Measurements from ENCODE around the gene ZFP92.
A peak's percentile ranks its signal among the peaks of the same experiment; 100 is the strongest.

ZFP92 gene

DNA sequence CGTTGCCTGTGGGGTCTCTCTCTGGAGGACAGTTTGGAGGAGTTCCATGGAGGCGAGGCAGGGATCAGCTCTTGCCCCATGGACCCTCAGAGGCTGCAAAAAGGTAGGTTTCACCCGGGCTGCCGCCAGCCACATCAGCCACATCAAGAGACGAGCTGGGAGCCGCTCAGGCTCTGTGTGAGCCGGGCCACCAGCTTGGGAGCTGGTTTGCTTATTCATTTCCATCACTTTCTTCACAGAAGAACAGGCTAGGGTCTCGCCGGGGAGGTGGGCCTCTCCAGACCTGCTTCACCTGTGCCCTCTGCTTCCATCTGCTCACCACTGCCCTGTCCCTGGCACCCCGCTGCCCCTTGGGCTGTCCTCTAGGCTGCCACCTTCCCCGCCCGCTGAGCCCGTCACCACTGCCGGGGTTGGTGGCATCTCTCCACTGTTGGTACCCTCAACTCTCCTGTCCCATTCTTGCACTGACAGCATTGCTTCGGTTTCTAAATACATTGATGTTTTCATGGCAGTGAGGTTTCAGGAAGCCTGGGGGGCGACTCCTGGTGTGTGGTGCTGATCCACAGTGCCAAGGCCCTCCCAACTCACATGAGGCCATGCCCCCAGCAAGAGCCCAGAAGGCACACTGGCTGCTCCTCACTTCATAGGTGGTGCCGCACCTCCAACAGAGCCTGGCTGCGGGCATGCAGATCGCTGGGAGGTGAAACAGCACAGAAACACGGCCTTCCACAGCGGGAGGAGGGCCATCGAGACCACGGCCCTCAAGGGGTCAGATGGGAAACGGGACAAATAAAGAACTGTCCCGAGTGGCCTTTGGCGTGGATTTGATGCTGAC lies 39.1 kb downstream of the ZFP92 start:
- FAIRE-seq: no peak
- no peak for DNase-seq (ENCODE audit: insufficient read length, low spot score)

GRCh38 chrX:153450949-153451277 lies 39.6 kb downstream of the ZFP92 start:
- FAIRE-seq (no peak), DNase-seq (ENCODE audit: insufficient read length, low spot score) (no peak)

- DNase-seq (ENCODE audit: insufficient read length, low spot score) (no peak), FAIRE-seq (no peak)
Measured at GRCh38 chrX:153454901-153455550, 43.8 kb downstream of the ZFP92 start.

- FAIRE-seq: no peak
- DNase-seq (ENCODE audit: insufficient read length, low spot score): no peak
Measured at GRCh38 chrX:153455571-153455970, 44.3 kb downstream of the ZFP92 start.

DNA sequence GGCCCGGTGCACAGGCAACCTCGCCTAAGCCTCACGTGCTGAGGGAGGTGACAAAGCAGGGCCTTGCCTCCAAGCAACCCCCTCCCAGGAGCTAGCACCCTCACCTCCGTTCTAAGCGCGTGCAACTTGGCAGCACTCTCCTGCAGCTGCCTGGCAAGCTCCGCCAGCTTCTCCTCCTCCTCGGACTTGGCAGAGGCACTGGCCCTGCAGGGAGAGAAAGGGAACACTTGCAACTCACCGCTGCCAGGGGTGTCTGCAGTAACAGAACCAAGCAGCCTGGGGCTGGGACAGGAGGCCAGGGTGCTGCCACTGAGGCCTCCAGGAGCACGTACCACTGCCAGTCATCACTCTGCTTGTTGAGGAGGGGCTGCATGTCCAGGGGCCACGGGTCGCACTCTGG lies 44.9 kb downstream of the ZFP92 start:
- DNase-seq (ENCODE audit: insufficient read length, low spot score): no peak
- FAIRE-seq: no peak

- FAIRE-seq: no peak
- no peak for DNase-seq (ENCODE audit: insufficient read length, low spot score)
Measured at GRCh38 chrX:153456704-153457103, 45.4 kb downstream of the ZFP92 start.

- DNase-seq (ENCODE audit: insufficient read length, low spot score) (no peak), FAIRE-seq (no peak)
Measured at GRCh38 chrX:153457136-153457825, 46.0 kb downstream of the ZFP92 start.

- no peak for FAIRE-seq
- DNase-seq (ENCODE audit: insufficient read length, low spot score): no peak
Measured at GRCh38 chrX:153457827-153458466, 46.7 kb downstream of the ZFP92 start.

- no peak for DNase-seq (ENCODE audit: insufficient read length, low spot score)
- peak; percentile 51 for FAIRE-seq
Measured at GRCh38 chrX:153458476-153458875, 47.2 kb downstream of the ZFP92 start.

DNA sequence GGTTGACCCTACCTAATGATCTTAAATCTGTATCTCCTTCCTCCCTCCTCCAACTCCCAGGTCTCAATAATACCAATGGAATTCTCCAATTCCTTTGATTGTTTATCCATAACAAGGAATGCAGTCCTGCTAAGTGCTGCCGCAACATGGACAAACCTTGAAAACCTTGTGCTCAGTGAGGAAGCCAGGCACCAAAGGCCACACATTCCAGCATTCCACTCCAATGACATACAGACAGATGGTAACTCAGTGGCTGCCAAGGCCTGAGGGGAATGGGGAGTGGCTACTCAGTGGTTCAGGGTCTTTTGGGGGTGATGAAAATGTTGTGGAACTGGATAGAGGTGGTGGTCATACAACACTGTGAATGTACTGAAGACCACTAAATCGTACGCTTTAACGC lies 48.7 kb downstream of the ZFP92 start:
- FAIRE-seq (no peak), DNase-seq (ENCODE audit: insufficient read length, low spot score) (no peak)

DNA sequence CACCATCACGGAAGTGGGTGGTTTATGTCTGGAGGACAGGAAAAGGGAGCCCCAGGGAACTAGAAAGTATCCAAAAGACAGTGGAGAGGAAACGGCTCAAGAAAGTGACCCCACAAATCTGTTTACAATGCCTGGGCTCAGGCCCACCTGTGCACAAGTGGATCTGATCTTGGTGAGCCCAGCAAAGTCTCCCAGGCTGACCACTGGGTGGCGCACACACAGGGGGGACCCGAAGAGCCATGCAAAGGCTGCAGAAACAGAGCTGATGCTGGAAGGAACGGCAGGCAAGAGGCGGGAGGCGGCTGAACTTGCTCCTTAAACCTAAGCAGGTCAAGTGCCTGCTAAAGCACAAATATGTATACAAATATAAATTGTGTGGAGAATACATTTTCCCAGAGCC lies 49.6 kb downstream of the ZFP92 start:
- FAIRE-seq: peak; percentile 70
- DNase-seq (ENCODE audit: insufficient read length, low spot score): no peak
